BJ (cell line): ENCODE results near the gene TOMM40. TPM values are rescaled to one million over a fixed set of nuclear protein-coding genes. Genes with fewer than 3 reads are reported as not detected.

Experiments used
- CTCF ChIA-PET: fragments of 350-600 bp; formaldehyde crosslinking; extraction: SDS; loops from one replicate; lab custom pipeline; 2021; ENCODE audit warnings: antibody characterized with exemption, inconsistent platforms; lab: Yijun Ruan, JAX
- POLR2A ChIA-PET: fragments of 300-600 bp; sonication (Branson Sonifier 250); formaldehyde crosslinking; extraction: SDS; loops from one replicate; lab custom pipeline; 2021; ENCODE audit warnings: antibody characterized with exemption; lab: Charles Lee
- DNase-seq: peaks from one replicate; pipeline ENCODE4 v3.0.0-alpha.2; 2011; ENCODE audit warnings: low read depth
- H3K27me3 ChIP-seq: 2 replicates; pipeline ENCODE4 v1.6.0; 2011; ENCODE audit warnings: low read length; ENCODE audit not compliant: control insufficient read depth, insufficient read depth
- H3K36me3 ChIP-seq: 2 replicates; pipeline ENCODE4 v1.5.1; 2011; ENCODE audit warnings: low read length; ENCODE audit not compliant: control insufficient read depth, insufficient read depth
- H3K4me3 ChIP-seq: 2 replicates; pipeline ENCODE4 v1.5.1; 2011; ENCODE audit warnings: low read depth, mild to moderate bottlenecking, control low read depth, low read length
- CTCF ChIP-seq: IDR thresholded peaks from 2 replicates; pipeline ENCODE4 v1.5.1; 2011; ENCODE audit warnings: low read depth, mild to moderate bottlenecking, control low read depth, inconsistent platforms, low read length, moderate library complexity; ENCODE audit not compliant: insufficient read depth
- polyA plus RNA-seq: library from polyadenylated mRNA; depleted of rRNA; stranded (reverse); fragments of >200 nt; gene quantifications from 2 replicates; pipeline ENCODE4 v1.2.3, GENCODE V29; 2011

The TOMM40 gene
- polyA plus RNA-seq, 1 experiment, result 46.8 TPM

GRCh38 chr19:44847144-44848035, 43.7 kb upstream of the TOMM40 start:
- peak overlapping the region; percentile 69 for H3K4me3 ChIP-seq
- peaks cover 3% of the 10 kb centered on the region for H3K36me3 ChIP-seq
- DNase-seq, result no peak
- TF ChIP-seq CTCF, result no peak
- no peaks in the 10 kb centered on the region for H3K27me3 ChIP-seq
- ChIA-PET POLR2A (no interaction called here), CTCF (interaction anchor here (1.4 to 4.2 kb wide), 5 partner anchors 63 to 276 kb away, joined by 5 to 21 read pairs (median 13); no protein-coding TSS in a partner anchor)

- peak overlapping the region; percentile 69 for H3K4me3 ChIP-seq
- ChIA-PET POLR2A (no interaction called here), CTCF (interaction anchor here (0.9 to 4.2 kb wide), 5 partner anchors 18 to 159 kb away, joined by 3 to 21 read pairs (median 13); no protein-coding TSS in a partner anchor)
- no peak for DNase-seq
- H3K36me3 ChIP-seq, result peaks cover 3% of the 10 kb centered on the region
- H3K27me3 ChIP-seq, result no peaks in the 10 kb centered on the region
- TF ChIP-seq CTCF, result no peak
Observed at GRCh38 chr19:44848036-44848811, 42.8 kb upstream of the TOMM40 start.

- POLR2A ChIA-PET, result no interaction called here
- Histone ChIP-seq H3K27me3 (no peaks in the 10 kb centered on the region), H3K36me3 (peaks cover 6% of the 10 kb centered on the region), H3K4me3 (peak overlapping the region; percentile 69)
- no peak for DNase-seq
- TF ChIP-seq CTCF, result no peak
- CTCF ChIA-PET, result interaction anchor here (0.6 to 4.2 kb wide), 6 partner anchors 18 to 192 kb away, joined by 3 to 21 read pairs (median 8); no protein-coding TSS in a partner anchor
Observed at GRCh38 chr19:44848812-44849447, 42.1 kb upstream of the TOMM40 start.

- no peak for DNase-seq
- POLR2A ChIA-PET, result no interaction called here
- Histone ChIP-seq H3K36me3 (peaks cover 6% of the 10 kb centered on the region), H3K4me3 (no peak overlapping the region), H3K27me3 (no peaks in the 10 kb centered on the region)
- TF ChIP-seq CTCF, result no peak
- CTCF ChIA-PET, result interaction anchor here (2.6 to 3.0 kb wide), 2 partner anchors 127 to 162 kb away, joined by 6 to 14 read pairs; no protein-coding TSS in a partner anchor
Observed at GRCh38 chr19:44850641-44851109, 40.4 kb upstream of the TOMM40 start.
